Right cardiac atrium (tissue), 5 donors: Measurements from ENCODE around the gene LRGUK. TPM values are rescaled to one million over a fixed set of nuclear protein-coding genes. Genes with fewer than 3 reads are reported as not detected.
"Not testable (repeated sequence)": the region's sequence is repeated elsewhere in the genome, so short reads cannot be mapped to it uniquely, and the experiment has no call there.

Experiments used
- ATAC-seq, 2 donors: fragments of 200-7000 bp; cut with Tn5 transposase; one replicate each; pipeline versions ENCODE4 v1.8.0 to v1.9.1; 2020; ENCODE audit warnings: moderate library complexity in 2 of 2, mild to moderate bottlenecking in 1 of 2
- DNase-seq, 3 donors: peaks; one replicate each; pipeline ENCODE4 v3.0.0-alpha.2; 2020
- H3K27ac ChIP-seq: one replicate; pipeline ENCODE4 v1.5.1; 2013; ENCODE audit warnings: mild to moderate bottlenecking, low read length, control low read depth, moderate library complexity
- H3K27me3 ChIP-seq: one replicate; pipeline ENCODE4 v1.6.1; 2013; ENCODE audit not compliant: control insufficient read depth, insufficient read depth
- H3K4me1 ChIP-seq: one replicate; pipeline ENCODE4 v1.6.1; 2013; ENCODE audit warnings: low read length; ENCODE audit not compliant: control insufficient read depth, insufficient read depth
- H3K4me3 ChIP-seq: one replicate; pipeline ENCODE4 v1.5.1; 2013; ENCODE audit warnings: low read length, control low read depth
- H3K9me3 ChIP-seq: one replicate; pipeline ENCODE4 v1.6.1; 2013; ENCODE audit warnings: low read length; ENCODE audit not compliant: control insufficient read depth
- WGBS: extraction: QIAGEN DNeasy Blood & Tissue Kit; methylation state at CpG from one replicate; pipeline ENCODE4 v1.1.7; 2013; 5-methylcytosine and 5-hydroxymethylcytosine counted together
- intact Hi-C, 4 donors: fragments of 100-400 bp; cut with DNase I; formaldehyde crosslinking; loops; one replicate each; pipeline versions ENCODE4 v1.11.0 to v1.14.0; 2022 to 2023
- polyA plus RNA-seq: library from polyadenylated mRNA; stranded (reverse); fragments of 200-250 nt; gene quantifications from one replicate; pipeline ENCODE4 v1.2.3, GENCODE V29; 2013
- total RNA-seq, 4 donors: library from RNA; stranded (reverse); fragmentation: NEBNext Ultra II Directional; extraction: Animal tissue kit (Norgen Biotek cat#: 25700); gene quantifications; one replicate each; pipeline ENCODE4 v1.2.1, GENCODE V29; 2021
- donor health status: healthy with polysubstance abuse.
- donor health status: DM: no; HTN: yes; CAD: no.
- donor health status: DM: no; HTN: no; CAD: no.
- donor health status: DM: no; HTN: yes; CAD: no; lungs with severe emphysema.
- donor health status: DM: yes; HTN: yes; CAD: no.

Gene LRGUK
- total and polyA plus RNA-seq, 5 donors, result 0.06 to 0.40 (median 0.16) TPM; not detected in 1

- H3K4me1 ChIP-seq, result peaks cover 1% of the 10 kb centered on the region
Measured at GRCh38 chr7:134289423-134289822, 162.3 kb downstream of the LRGUK start.

GRCh38 chr7:134289841-134290240 lies 162.7 kb downstream of the LRGUK start:
- no peak for ATAC-seq
- intact Hi-C loops, result no loop called here
- Histone ChIP-seq H3K27me3 (no peaks in the 10 kb centered on the region), H3K4me1 (peaks cover 1% of the 10 kb centered on the region), H3K27ac (no peak overlapping the region), H3K9me3 (no peaks in the 10 kb centered on the region), H3K4me3 (no peak overlapping the region)
- WGBS, result 66% methylated on average over 2 of the region's 2 CpGs
- DNase-seq, result no peak

More at GRCh38 chr7:134289423-134289822, 162.3 kb downstream of the LRGUK start:
- intact Hi-C loops, result no loop called here
- no peak overlapping the region for H3K4me3 ChIP-seq
- H3K9me3 ChIP-seq, result no peaks in the 10 kb centered on the region
- no peak overlapping the region for H3K27ac ChIP-seq
- 63% methylated on average over 7 of the region's 7 CpGs for WGBS
- DNase-seq, result no peak
- ATAC-seq, result no peak
- no peaks in the 10 kb centered on the region for H3K27me3 ChIP-seq

- intact Hi-C loops, result no loop called here
Measured at GRCh38 chr7:134290286-134290685, 163.1 kb downstream of the LRGUK start.

GRCh38 chr7:134293002-134293740 lies 166.0 kb downstream of the LRGUK start:
- intact Hi-C loops, result no loop called here
- H3K27ac ChIP-seq, result no peak overlapping the region
- no peak overlapping the region for H3K4me3 ChIP-seq
- ATAC-seq (peak; percentile 49 to 79), DNase-seq (peak in 1 of 3 donors; percentile 33)
- 85% methylated on average over 12 of the region's 12 CpGs for WGBS
- H3K4me1 ChIP-seq, result peaks cover 1% of the 10 kb centered on the region
- H3K27me3 ChIP-seq, result no peaks in the 10 kb centered on the region
- H3K9me3 ChIP-seq, result no peaks in the 10 kb centered on the region

More at GRCh38 chr7:134290286-134290685, 163.1 kb downstream of the LRGUK start:
- Histone ChIP-seq H3K4me1 (peaks cover 1% of the 10 kb centered on the region), H3K27me3 (no peaks in the 10 kb centered on the region), H3K9me3 (no peaks in the 10 kb centered on the region), H3K4me3 (no peak overlapping the region), H3K27ac (no peak overlapping the region)
- WGBS, result 83% methylated on average over 3 of the region's 3 CpGs
- no peak for DNase-seq
- peak in 1 of 2 donors; percentile 23 for ATAC-seq

- intact Hi-C loops, H3K27ac ChIP-seq: not testable (repeated sequence)
- WGBS, result 84% methylated on average over 7 of the region's 7 CpGs
Measured at GRCh38 chr7:134295982-134296381, 168.8 kb downstream of the LRGUK start.

GRCh38 chr7:134297489-134297888 lies 170.3 kb downstream of the LRGUK start:
- intact Hi-C loops, result no loop called here
- Histone ChIP-seq H3K4me1 (no peaks in the 10 kb centered on the region), H3K9me3 (no peaks in the 10 kb centered on the region), H3K27ac (no peak overlapping the region), H3K4me3 (no peak overlapping the region), H3K27me3 (no peaks in the 10 kb centered on the region)
- WGBS, result 95% methylated on average over 2 of the region's 2 CpGs
- DNase-seq (no peak), ATAC-seq (no peak)

More at GRCh38 chr7:134295982-134296381, 168.8 kb downstream of the LRGUK start:
- H3K4me3 ChIP-seq, H3K27me3 ChIP-seq, ATAC-seq, DNase-seq, H3K9me3 ChIP-seq, H3K4me1 ChIP-seq: not testable (repeated sequence)

GRCh38 chr7:134298902-134299683 lies 172.0 kb downstream of the LRGUK start:
- H3K4me1 ChIP-seq, result no peaks in the 10 kb centered on the region
- ATAC-seq, result peak in 1 of 2 donors; percentile 22
- H3K27me3 ChIP-seq, result no peaks in the 10 kb centered on the region
- peak; percentile 29 to 72 (median 40) for DNase-seq
- H3K9me3 ChIP-seq, result no peaks in the 10 kb centered on the region
- intact Hi-C loops, result no loop called here
- no peak overlapping the region for H3K4me3 ChIP-seq
- 67% methylated on average over 10 of the region's 10 CpGs for WGBS
- H3K27ac ChIP-seq, result no peak overlapping the region

- intact Hi-C loops, result no loop called here
- Histone ChIP-seq H3K27me3 (no peaks in the 10 kb centered on the region), H3K27ac (no peak overlapping the region), H3K4me3 (no peak overlapping the region), H3K4me1 (no peaks in the 10 kb centered on the region), H3K9me3 (no peaks in the 10 kb centered on the region)
- DNase-seq (no peak), ATAC-seq (no peak)
- WGBS, result 46% methylated on average over 2 of the region's 2 CpGs
Measured at GRCh38 chr7:134300988-134301387, 173.8 kb downstream of the LRGUK start.

- intact Hi-C loops, result no loop called here
- ATAC-seq, result no peak
- no peaks in the 10 kb centered on the region for H3K27me3 ChIP-seq
- H3K9me3 ChIP-seq, result no peaks in the 10 kb centered on the region
- 76% methylated on average over 3 of the region's 3 CpGs for WGBS
- H3K27ac ChIP-seq, result no peak overlapping the region
- H3K4me3 ChIP-seq, result no peak overlapping the region
- no peaks in the 10 kb centered on the region for H3K4me1 ChIP-seq
- DNase-seq, result no peak
Measured at GRCh38 chr7:134301592-134301991, 174.5 kb downstream of the LRGUK start.

GRCh38 chr7:134302120-134302519 lies 175.0 kb downstream of the LRGUK start:
- Histone ChIP-seq H3K27ac (no peak overlapping the region), H3K9me3 (no peaks in the 10 kb centered on the region), H3K4me3 (no peak overlapping the region), H3K4me1 (no peaks in the 10 kb centered on the region), H3K27me3 (no peaks in the 10 kb centered on the region)
- WGBS, result 84% methylated on average over 2 of the region's 2 CpGs
- intact Hi-C loops, result no loop called here
- DNase-seq (no peak), ATAC-seq (no peak)

- Histone ChIP-seq H3K4me3 (no peak overlapping the region), H3K4me1 (no peaks in the 10 kb centered on the region), H3K27me3 (no peaks in the 10 kb centered on the region), H3K9me3 (no peaks in the 10 kb centered on the region), H3K27ac (no peak overlapping the region)
- ATAC-seq (no peak), DNase-seq (no peak)
- 86% methylated on average over 1 of the region's 1 CpG for WGBS
- intact Hi-C loops, result no loop called here
Measured at GRCh38 chr7:134307320-134307719, 180.2 kb downstream of the LRGUK start.
